Mesothelial cell of epicardium (in vitro differentiated cells): ENCODE data around the gene TAPBP. TPM values are rescaled to one million over a fixed set of nuclear protein-coding genes. Genes with fewer than 3 reads are reported as not detected.
A peak's percentile ranks its signal among the peaks of the same experiment; 100 is the strongest.

Source experiments
- DNase-seq, 2 experiments: peaks; one replicate each; pipeline ENCODE4 v3.0.0; 2021; ENCODE audit warnings: low spot score in 2 of 2; ENCODE audit not compliant: unreplicated experiment in 2 of 2
- H3K27ac Mint-ChIP-seq: 2 replicates; pipeline ENCODE4 v1.8.0; 2021; ENCODE audit warnings: mixed read lengths
- H3K27me3 Mint-ChIP-seq: 2 replicates; pipeline ENCODE4 v1.8.0; 2021; ENCODE audit warnings: low read depth, mixed read lengths
- H3K36me3 Mint-ChIP-seq: 2 replicates; pipeline ENCODE4 v1.8.0; 2021; ENCODE audit warnings: mixed read lengths
- H3K4me1 Mint-ChIP-seq: 2 replicates; pipeline ENCODE4 v1.8.0; 2021; ENCODE audit warnings: mixed read lengths
- H3K4me3 Mint-ChIP-seq: 2 replicates; pipeline ENCODE4 v1.8.0; 2021; ENCODE audit warnings: mild to moderate bottlenecking, moderate library complexity, mixed read lengths
- H3K9me3 Mint-ChIP-seq: 2 replicates; pipeline ENCODE4 v1.8.0; 2021; ENCODE audit warnings: mixed read lengths
- CTCF ChIP-seq: fragments of 200-600 bp; sonication (generic); IDR thresholded peaks from one replicate; pipeline ENCODE4 v1.5.0; 2021; ENCODE audit warnings: antibody characterized with exemption; ENCODE audit not compliant: unreplicated experiment
- total RNA-seq: library from RNA; stranded (reverse); gene quantifications from 3 replicates; pipeline ENCODE4 v1.2.1, GENCODE V29; 2021

TAPBP gene
- total RNA-seq, 1 donor from 2014 or later = 68.3 TPM

DNA sequence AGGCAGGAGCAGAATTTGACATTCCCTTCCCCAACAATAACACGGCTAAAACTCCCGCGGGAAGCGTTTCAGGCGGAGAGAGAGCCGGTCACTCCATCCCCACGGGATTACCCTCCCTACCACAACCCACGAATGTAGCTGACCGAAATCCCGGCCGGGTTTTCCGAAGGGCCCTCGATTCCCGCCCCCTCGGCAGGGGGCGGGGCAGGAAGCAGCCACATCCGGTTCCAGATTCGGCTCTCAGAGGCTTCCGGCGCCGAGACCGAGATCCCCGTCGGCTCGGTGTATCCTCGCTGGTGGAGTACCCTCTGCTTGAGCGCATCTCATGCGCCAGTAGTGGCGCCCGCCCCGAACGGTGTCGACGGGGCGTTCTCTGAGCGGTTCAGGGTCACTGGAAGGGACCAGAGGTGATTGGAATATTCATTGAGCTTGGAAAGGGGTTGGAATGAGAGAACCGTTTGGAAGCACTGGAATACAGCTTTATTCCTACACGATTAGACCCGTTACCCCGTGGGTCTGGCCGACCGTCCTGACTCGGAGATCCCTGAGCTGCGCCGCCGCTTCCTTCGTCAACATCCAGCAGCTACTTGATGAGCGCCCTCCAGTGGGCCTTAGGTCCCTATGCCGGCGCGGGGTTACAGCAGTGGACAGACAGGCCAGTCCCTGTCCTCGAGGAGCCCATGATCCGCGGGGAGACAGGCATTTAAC lies 14.5 kb downstream of the TAPBP start:
- H3K9me3 Mint-ChIP-seq = no peaks in the 10 kb centered on the region
- H3K4me3 Mint-ChIP-seq = peak overlapping the region; percentile 99
- peak; percentile 69 for TF ChIP-seq CTCF
- peak overlapping the region; percentile 99 for H3K27ac Mint-ChIP-seq
- H3K27me3 Mint-ChIP-seq = no peaks in the 10 kb centered on the region
- peaks cover 1% of the 10 kb centered on the region for H3K36me3 Mint-ChIP-seq
- peak in 1 of 2 experiments; percentile 85 for DNase-seq
- H3K4me1 Mint-ChIP-seq = peaks cover 22% of the 10 kb centered on the region

GRCh38 chr6:33298773-33299236 lies 15.1 kb downstream of the TAPBP start, which contains the start of gene RGL2:
RGL2 (minus strand) TSS chr6:33298942; CDS start chr6:33298610, 332 bp downstream.
- peak within 1 kb of the TSS; percentile 99 for H3K4me3 Mint-ChIP-seq
- peaks cover 22% of the 10 kb centered on the region for H3K4me1 Mint-ChIP-seq
- H3K36me3 Mint-ChIP-seq = peaks cover 1% of the 10 kb centered on the region
- no peak for TF ChIP-seq CTCF
- H3K27ac Mint-ChIP-seq = peak within 1 kb of the TSS; percentile 99
- peak in 1 of 2 experiments; percentile 54 for DNase-seq
- H3K27me3 Mint-ChIP-seq = no peaks in the 10 kb centered on the region
- no peaks in the 10 kb centered on the region for H3K9me3 Mint-ChIP-seq

DNA sequence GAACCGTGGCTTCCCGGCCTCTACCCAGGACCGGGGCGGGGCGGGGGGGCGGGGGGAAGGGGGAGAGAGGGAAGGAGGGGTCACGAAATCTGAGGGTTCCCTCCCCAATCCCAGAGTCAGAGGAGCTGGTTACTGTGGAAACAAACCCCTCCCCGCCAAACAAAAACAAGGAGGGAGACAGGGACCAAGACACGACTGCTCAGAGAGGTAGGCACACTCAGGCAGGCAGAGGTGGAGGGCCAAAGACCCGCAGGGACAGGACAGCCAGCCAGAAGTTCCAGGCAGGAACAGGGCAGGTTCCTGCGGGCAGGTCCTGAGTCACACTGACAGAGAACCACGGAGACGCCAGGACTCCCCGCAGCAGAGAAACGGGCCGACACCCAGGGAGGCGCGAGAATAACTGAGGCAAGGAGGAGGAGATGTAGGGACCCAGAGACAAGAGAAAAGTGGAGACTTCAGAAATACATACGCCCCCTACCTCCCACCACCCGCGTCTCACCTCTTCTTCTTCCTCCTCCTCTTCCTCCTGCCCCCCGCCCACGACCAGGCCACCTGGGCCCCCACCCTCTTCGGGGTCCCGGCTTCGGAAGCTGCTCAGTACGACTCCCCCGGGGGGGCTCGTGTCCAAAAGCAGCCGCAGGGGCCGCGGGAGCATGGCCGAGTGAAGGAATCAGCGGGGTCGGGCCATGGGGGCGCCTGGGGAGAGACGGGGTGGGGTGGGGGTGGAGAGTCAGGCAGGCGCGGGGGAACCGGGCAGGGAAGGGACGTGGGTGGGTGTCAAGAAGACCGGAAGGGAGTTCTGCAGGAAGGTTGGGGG lies 15.7 kb downstream of the TAPBP start:
- no peak for TF ChIP-seq CTCF
- no peaks in the 10 kb centered on the region for H3K27me3 Mint-ChIP-seq
- peak in 1 of 2 experiments; percentile 59 for DNase-seq
- no peaks in the 10 kb centered on the region for H3K36me3 Mint-ChIP-seq
- H3K27ac Mint-ChIP-seq = peak overlapping the region; percentile 97
- H3K4me3 Mint-ChIP-seq = peak overlapping the region; percentile 99
- peaks cover 22% of the 10 kb centered on the region for H3K4me1 Mint-ChIP-seq
- no peaks in the 10 kb centered on the region for H3K9me3 Mint-ChIP-seq

DNA sequence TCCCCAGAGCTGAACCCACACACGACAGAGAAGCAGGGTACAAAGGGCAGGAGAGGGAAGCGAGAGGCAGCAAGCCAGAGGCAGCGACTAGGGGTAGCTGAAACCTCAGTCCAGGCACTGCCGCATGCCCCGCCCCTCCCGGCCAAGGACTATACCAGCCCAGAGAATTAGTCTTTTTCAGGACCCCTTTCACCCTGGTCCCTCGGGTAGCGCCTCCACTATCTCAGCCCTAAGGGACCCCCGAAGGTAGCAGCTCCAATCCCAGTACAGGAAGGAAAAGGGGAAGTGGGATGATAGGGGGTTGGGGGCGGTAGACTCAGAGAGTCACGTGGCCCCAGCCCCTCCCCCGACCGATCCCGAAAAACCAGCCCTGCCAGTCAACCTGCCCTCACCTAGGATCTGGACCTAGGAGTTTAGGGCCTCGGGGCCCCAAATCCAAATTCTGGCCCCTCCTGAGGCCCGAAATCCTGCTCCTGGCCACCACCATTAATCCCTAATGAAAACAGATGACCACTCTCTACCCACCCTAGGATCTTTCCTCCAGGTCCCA lies 16.4 kb downstream of the TAPBP start:
- H3K36me3 Mint-ChIP-seq = no peaks in the 10 kb centered on the region
- peaks cover 22% of the 10 kb centered on the region for H3K4me1 Mint-ChIP-seq
- H3K9me3 Mint-ChIP-seq = no peaks in the 10 kb centered on the region
- H3K4me3 Mint-ChIP-seq = peak overlapping the region; percentile 99
- DNase-seq = peak in 1 of 2 experiments; percentile 61
- H3K27ac Mint-ChIP-seq = peak overlapping the region; percentile 97
- no peaks in the 10 kb centered on the region for H3K27me3 Mint-ChIP-seq
- TF ChIP-seq CTCF = no peak

DNA sequence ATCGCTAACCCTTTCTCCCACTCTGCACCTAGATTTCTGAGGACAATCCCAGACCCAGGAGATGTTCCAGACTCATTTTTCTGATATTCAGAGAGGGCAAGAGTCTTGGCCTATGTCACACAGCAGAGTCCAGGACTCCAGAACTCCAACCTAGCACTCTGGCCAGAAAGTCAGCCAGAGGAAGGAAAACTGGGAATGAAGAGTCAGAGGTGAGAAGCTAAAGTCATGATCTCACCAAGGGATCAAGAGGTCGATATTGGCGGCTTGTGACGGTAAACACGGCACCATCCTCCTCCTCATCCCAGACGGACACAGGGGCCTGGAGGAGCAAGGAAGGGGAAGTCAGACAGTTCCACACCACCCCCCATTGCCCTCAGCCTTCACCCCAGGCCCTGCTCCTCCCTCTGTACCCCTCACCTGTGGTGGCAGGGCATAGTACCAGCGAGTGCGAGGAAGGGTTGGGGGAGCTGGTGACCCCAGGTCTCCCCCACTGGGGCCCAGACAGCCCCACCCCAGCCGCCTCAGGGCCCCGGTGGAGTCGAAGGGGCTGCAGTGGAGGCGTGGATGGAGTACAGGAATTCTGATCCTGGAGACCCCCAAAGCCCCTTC lies 17.0 kb downstream of the TAPBP start:
- no peak for DNase-seq
- no peaks in the 10 kb centered on the region for H3K27me3 Mint-ChIP-seq
- peak overlapping the region; percentile 97 for H3K27ac Mint-ChIP-seq
- peak overlapping the region; percentile 99 for H3K4me3 Mint-ChIP-seq
- TF ChIP-seq CTCF = no peak
- no peaks in the 10 kb centered on the region for H3K9me3 Mint-ChIP-seq
- peaks cover 22% of the 10 kb centered on the region for H3K4me1 Mint-ChIP-seq
- no peaks in the 10 kb centered on the region for H3K36me3 Mint-ChIP-seq
